ENCODE data around the gene BMERB1. TPM values are rescaled to one million over a fixed set of nuclear protein-coding genes. Genes with fewer than 3 reads are reported as not detected.

Gene BMERB1
- total RNA-seq, 1 donor from 2014 or later: 61.4 TPM

GRCh38 chr16:15511759-15512487 is 77.5 kb downstream of the BMERB1 start:
- intact Hi-C loops (cut with DNase I): no loop called here
- DNase-seq (ENCODE audit: missing footprints): no peak

DNA sequence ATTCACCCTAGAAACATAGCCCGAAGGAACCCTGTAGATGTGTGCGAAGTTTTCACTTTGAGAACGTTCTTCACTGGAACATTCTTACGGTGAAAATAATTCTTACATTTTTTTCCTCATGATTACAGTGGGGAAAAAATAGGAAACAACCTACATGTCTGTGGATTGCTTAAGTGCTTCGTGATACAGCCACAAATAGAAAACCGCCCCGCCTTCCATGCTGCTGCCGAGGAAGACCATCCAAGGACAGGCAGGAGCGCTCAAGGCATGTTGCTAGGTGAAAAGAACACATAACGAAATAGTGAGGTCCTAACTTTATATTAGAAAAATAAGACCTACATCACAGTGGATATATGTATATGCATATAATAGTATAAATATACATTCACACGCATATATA is 78.8 kb downstream of the BMERB1 start:
- ATAC-seq (no peak), DNase-seq (ENCODE audit: missing footprints) (no peak)
- intact Hi-C loops (cut with DNase I): no loop called here

More at GRCh38 chr16:15511759-15512487, 77.5 kb downstream of the BMERB1 start:
- ATAC-seq: no peak

GRCh38 chr16:15515992-15516391 is 81.6 kb downstream of the BMERB1 start:
- DNase-seq (ENCODE audit: missing footprints) (no peak), ATAC-seq (no peak)
- intact Hi-C loops (cut with DNase I): no loop called here

- no peak for ATAC-seq
- intact Hi-C loops (cut with DNase I): no loop called here
Observed at GRCh38 chr16:15516609-15517008, 82.2 kb downstream of the BMERB1 start.

DNA sequence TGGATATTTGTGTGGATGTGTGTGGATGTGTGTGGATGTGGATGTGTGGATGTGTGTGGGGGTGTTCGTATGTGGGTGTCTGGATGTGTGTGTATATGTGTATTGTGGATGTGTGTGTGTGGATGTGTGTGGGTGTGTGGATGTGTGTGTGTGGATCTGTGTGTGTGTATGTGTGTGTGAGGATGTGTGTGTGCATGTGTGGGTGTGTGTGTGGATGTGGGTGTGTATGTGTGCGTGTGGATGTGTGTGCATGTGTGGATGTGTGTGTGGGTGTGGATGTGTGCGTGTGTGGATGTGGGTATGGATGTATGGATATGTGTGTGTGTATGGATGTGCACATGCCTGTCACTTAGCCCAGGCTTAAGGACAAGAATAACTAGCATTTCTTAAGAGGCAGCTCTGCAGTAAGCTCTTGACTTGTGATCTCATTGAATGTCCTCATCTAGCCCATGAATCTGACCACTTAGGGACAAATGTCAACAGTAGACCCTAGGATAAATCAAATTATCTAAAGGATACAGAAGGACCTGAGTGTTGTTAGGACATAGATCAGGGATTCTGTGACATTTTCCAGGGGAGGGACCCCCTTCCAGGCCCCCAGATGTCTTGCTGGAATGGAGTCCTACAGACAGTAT is 83.5 kb downstream of the BMERB1 start:
- DNase-seq (ENCODE audit: missing footprints): no peak
- intact Hi-C loops (cut with DNase I): no loop called here
- ATAC-seq: no peak

More at GRCh38 chr16:15516609-15517008, 82.2 kb downstream of the BMERB1 start:
- no peak for DNase-seq (ENCODE audit: missing footprints)

- intact Hi-C loops (cut with DNase I): no loop called here
- ATAC-seq (peak; percentile 82), DNase-seq (ENCODE audit: missing footprints) (peak; percentile 72)
Observed at GRCh38 chr16:15518381-15519351, 84.3 kb downstream of the BMERB1 start.

- ATAC-seq (no peak), DNase-seq (ENCODE audit: missing footprints) (no peak)
- intact Hi-C loops (cut with DNase I): no loop called here
Observed at GRCh38 chr16:15519790-15520189, 85.4 kb downstream of the BMERB1 start.

- ATAC-seq: no peak
- intact Hi-C loops (cut with DNase I): no loop called here
- no peak for DNase-seq (ENCODE audit: missing footprints)
Observed at GRCh38 chr16:15521390-15521757, 87.0 kb downstream of the BMERB1 start.

DNA sequence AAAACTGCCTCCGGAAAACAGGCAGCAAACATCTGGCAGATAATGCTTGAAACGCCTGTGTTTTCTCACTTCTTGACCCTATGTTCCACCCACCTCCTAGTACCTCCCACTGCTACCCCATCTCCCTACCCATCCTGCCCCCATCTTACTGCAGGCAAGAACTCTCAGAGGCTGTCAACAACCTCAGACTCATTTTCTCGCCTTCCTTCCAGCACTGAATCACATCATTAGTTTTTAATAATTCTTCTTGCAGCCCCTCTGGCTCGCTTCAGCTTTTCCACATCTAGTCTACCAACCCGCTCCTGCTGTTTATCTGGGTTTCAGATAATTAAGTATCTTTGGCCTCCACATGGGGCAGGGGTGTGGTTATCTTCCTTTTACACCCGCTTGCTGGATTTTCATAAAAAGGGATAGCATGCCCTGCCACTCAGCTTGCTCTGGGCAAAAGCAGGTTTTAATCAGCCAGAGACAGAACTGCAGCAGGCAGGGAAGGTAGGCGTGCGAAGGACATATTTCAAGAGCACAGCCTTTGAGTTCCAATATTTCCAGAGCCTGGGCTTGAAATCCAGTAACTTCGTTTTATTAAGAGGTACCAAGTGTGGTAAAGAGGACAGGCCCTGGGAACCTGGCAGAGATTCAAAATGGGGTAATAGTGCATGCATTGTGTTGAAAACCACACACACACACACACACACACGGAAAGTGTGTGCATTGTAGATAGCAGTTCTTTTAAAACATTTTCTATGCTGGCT is 87.5 kb downstream of the BMERB1 start:
- intact Hi-C loops (cut with DNase I): no loop called here
- peak; percentile 70 for ATAC-seq
- DNase-seq (ENCODE audit: missing footprints): no peak

GRCh38 chr16:15523092-15523541 is 88.7 kb downstream of the BMERB1 start:
- DNase-seq (ENCODE audit: missing footprints) (no peak), ATAC-seq (peak; percentile 24)
- intact Hi-C loops (cut with DNase I): no loop called here

DNA sequence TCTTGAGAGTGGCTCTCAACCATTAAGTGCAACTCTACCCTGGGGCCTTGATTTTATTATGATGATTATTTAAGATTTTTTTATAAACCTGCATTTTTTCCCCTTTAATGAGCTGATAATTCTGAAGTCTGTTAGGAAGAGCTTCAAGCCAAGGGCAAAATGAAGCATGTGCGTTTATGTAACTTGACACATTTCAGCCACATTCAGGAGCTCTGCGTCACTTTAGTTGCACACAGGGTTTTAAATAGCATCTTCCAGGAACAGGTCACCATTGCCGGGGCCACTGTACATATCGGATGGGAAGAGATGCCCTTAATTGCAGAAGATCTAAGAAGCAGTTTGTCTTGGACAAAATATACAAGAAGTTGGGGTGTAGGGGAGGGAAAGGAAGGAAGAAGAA is 89.6 kb downstream of the BMERB1 start:
- no peak for ATAC-seq
- intact Hi-C loops (cut with DNase I): no loop called here

DNA sequence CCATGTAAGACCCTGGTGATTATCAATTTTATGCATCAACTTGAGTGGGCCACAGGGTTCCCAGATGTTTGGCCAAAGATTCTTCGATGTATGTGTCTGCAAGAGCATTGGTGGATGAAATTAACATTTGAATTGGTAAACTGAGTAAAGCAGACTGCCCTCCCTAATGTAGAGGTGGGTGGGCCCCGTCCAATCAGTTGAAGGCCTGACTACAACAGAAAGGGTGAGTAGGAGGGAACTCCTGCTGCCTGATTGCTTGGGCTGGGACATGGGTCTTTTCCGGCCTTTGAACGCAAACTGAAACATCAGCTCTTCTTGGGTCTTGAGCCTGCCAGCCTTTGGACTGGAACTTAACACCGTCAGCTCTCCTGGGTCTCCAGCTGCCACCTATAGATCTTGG is 90.6 kb downstream of the BMERB1 start:
- ATAC-seq (no peak), DNase-seq (ENCODE audit: missing footprints) (no peak)
- intact Hi-C loops (cut with DNase I): no loop called here

More for the DNA sequence above, 89.6 kb downstream of the BMERB1 start:
- DNase-seq (ENCODE audit: missing footprints): no peak

GRCh38 chr16:15526097-15526496 is 91.7 kb downstream of the BMERB1 start:
- ATAC-seq (no peak), DNase-seq (ENCODE audit: missing footprints) (no peak)
- intact Hi-C loops (cut with DNase I): no loop called here

DNA sequence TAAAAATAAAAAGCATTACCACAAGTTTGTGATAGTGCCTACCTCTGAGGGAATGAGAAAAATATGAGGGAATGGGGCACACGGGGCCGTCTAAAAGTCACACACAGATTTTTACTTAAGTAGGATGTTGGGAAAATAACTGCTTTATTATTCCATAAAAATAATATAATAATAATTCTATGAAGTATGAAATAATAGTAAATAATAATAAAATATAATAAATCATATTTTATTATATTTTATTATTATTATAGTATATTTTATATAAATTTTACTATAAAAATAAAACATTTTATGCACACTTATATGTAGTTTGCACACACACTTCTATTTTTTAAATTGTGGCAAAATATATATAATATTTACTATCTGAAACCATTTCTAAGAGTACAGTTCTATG is 92.3 kb downstream of the BMERB1 start:
- DNase-seq (ENCODE audit: missing footprints) (no peak), ATAC-seq (no peak)
- intact Hi-C loops (cut with DNase I): no loop called here

DNA sequence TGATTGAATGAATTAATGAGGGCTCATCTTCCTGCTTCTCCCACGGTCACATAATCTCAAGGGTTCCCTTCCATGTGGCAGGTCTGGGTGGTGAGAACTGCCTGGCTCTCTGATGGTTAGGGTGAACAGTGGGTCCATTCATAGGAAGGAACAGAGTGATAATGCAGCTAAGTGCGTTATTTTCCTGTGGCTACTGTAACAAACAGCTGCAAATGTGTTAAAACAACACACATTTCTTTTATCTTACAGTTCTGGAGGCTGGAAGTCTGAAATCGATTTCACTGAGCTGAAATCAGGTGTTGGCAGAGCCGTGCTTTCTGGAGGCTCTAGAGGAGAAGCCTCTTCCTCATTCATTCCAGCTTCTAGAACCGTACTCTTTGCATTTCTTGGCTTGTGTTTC is 95.3 kb downstream of the BMERB1 start:
- DNase-seq (ENCODE audit: missing footprints) (no peak), ATAC-seq (no peak)
- intact Hi-C loops (cut with DNase I): no loop called here

DNA sequence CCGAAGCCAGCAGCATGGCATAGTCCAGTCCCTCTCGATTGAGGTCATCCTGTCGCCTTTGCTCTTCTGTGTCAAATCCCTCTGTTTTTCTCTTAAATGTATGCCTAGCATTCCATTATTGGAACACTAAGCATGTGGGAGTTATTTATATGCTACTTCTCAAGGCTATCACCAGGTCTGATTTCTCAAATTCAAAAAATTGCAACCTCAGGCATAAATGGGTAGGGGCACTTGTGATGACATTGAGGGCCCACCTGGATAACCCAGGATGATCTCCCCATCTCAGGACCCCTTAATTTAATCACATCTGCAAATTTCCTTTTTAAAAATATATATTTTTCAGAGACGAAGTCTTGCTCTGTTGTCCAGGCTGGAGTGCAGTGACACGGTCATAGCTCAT is 95.7 kb downstream of the BMERB1 start:
- DNase-seq (ENCODE audit: missing footprints) (no peak), ATAC-seq (no peak)
- intact Hi-C loops (cut with DNase I): no loop called here

DNA sequence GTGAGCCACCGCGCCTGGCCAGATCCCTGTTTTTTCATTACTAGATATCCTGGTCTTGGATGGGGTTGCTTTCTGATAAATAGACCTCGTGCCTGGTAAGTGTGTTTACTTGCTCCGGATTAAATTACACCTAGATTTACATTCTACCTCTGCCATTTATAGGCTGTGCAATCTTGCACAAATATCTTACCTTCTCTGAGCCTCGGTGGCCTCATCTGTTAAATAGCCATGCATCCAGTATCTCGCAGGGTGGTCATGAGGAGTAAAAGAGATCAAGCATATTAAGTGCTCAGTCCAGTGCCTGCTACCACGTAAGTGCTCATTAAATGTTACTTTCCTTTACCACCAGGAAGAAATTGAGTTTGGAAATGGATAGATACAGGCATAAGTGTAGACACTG is 98.4 kb downstream of the BMERB1 start:
- DNase-seq (ENCODE audit: missing footprints): no peak
- intact Hi-C loops (cut with DNase I): no loop called here

GRCh38 chr16:15533386-15533785 is 99.0 kb downstream of the BMERB1 start:
- intact Hi-C loops (cut with DNase I): no loop called here
- DNase-seq (ENCODE audit: missing footprints) (no peak), ATAC-seq (no peak)

More for the DNA sequence above, 98.4 kb downstream of the BMERB1 start:
- ATAC-seq: no peak

- intact Hi-C loops (cut with DNase I): no loop called here
- DNase-seq (ENCODE audit: missing footprints): no peak
- no peak for ATAC-seq
Observed at GRCh38 chr16:15535772-15536171, 101.4 kb downstream of the BMERB1 start.

Measured in Right ventricle myocardium inferior (tissue), 1 donor.